Esophagus muscularis mucosa (tissue), 4 donors: ENCODE measurements around the gene PLEKHM3. TPM values are rescaled to one million over a fixed set of nuclear protein-coding genes. Genes with fewer than 3 reads are reported as not detected.
A peak's percentile ranks its signal among the peaks of the same experiment; 100 is the strongest.

Experiments
- DNase-seq: peaks from one replicate; pipeline ENCODE4 v3.0.0-alpha.2; 2017; ENCODE audit errors: extremely low spot score
- H3K27ac ChIP-seq, 4 donors: fragments of 200-600 bp; sonication (generic); replicated peaks in 1 of 4; 1 replicate in 3 of 4; 2 replicates in 1 of 4; pipeline ENCODE4 v1.5.1; 2016 to 2019; ENCODE audit warnings: mild to moderate bottlenecking in 1 of 4
- H3K27me3 ChIP-seq, 4 donors: fragments of 200-600 bp; sonication (generic); one replicate each; pipeline versions ENCODE4 v1.5.1 to v1.6.0; 2016 to 2019
- H3K36me3 ChIP-seq, 4 donors: fragments of 200-600 bp; sonication (generic); one replicate each; pipeline ENCODE4 v1.5.1; 2016 to 2019
- H3K4me1 ChIP-seq, 4 donors: fragments of 200-600 bp; sonication (generic); one replicate each; pipeline ENCODE4 v1.5.1; 2016 to 2019
- H3K4me3 ChIP-seq, 4 donors: fragments of 200-600 bp; sonication (generic); 1 replicate in 2 of 4; 2 replicates in 2 of 4; pipeline ENCODE4 v1.5.1; 2016 to 2019; ENCODE audit warnings: mild to moderate bottlenecking in 4 of 4, moderate library complexity in 1 of 4
- H3K9me3 ChIP-seq, 4 donors: fragments of 200-600 bp; sonication (generic); 1 replicate in 3 of 4; 2 replicates in 1 of 4; pipeline ENCODE4 v1.5.1; 2016 to 2019
- EP300 ChIP-seq: sonication (generic); formaldehyde crosslinking; IDR thresholded peaks from one replicate; pipeline ENCODE4 v1.6.1; 2017; ENCODE audit warnings: antibody characterized with exemption
- POLR2A ChIP-seq: fragments of 450-650 bp; IDR thresholded peaks from one replicate; pipeline ENCODE4 v1.6.1; 2017; ENCODE audit warnings: antibody characterized with exemption, moderate library complexity, mild to moderate bottlenecking, low read depth
- POLR2AphosphoS5 ChIP-seq, 2 donors: sonication (generic); formaldehyde crosslinking; IDR thresholded peaks; one replicate each; pipeline ENCODE4 v1.6.1; 2017; ENCODE audit warnings: antibody characterized with exemption in 2 of 2
- WGBS: methylation state at CpG from one replicate; pipeline ENCODE4 v1.1.5; 2018; 5-methylcytosine and 5-hydroxymethylcytosine counted together
- intact Hi-C: fragments of 100-400 bp; cut with DNase I; formaldehyde crosslinking; loops from one replicate; pipeline ENCODE4 v1.15.1; 2023
- total RNA-seq, 4 donors: library from RNA; depleted of rRNA; stranded (reverse); fragments of >200 nt; gene quantifications; one replicate each; pipeline versions ENCODE4 v1.1.0 to v1.2.1, GENCODE V29; 2016
- TF ChIP-seq, protein P1 (sequence below), 3 experiments: fragments of 200-600 bp in 2 of 3; fragments of 450-650 bp in 1 of 3; sonication (generic) in 2 of 3; IDR thresholded peaks; one replicate each; pipeline ENCODE4 v1.5.1; 2017 to 2019; ENCODE audit warnings: antibody characterized with exemption in 3 of 3, mild to moderate bottlenecking in 2 of 3, moderate library complexity in 1 of 3

The PLEKHM3 gene
- total RNA-seq, 4 donors from 2014 or later = 24.8 to 34.5 (median 31.1) TPM

DNA sequence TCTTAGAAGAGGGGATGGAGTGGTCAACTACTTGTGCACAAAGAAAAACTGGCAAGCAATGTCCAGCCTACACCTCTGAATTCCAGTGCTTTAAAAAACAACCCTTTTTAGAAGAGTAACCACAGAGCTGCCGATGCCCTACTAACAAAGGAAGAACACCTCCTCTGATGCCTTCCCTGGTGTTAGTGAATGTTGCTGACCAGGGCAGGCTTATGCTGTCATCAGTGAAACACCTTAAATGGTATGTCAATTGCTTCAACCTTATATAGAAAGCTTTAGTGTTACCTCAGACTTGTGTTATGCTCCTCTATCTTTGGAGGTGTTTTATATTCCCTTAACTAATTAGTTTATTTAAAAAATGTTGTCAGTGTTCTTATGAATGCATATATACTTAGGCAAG lies 175.9 kb downstream of the PLEKHM3 start:
- Histone ChIP-seq H3K27ac (peak overlapping the region; percentile 53 to 73 (median 70)), H3K36me3 (no peaks in the 10 kb centered on the region), H3K9me3 (no peaks in the 10 kb centered on the region), H3K27me3 (no peaks in the 10 kb centered on the region), H3K4me1 (peaks cover 12 to 43% (median 36%) of the 10 kb centered on the region in 4 donors), H3K4me3 (no peak overlapping the region)
- DNase-seq = no peak
- TF ChIP-seq, protein P1, sequence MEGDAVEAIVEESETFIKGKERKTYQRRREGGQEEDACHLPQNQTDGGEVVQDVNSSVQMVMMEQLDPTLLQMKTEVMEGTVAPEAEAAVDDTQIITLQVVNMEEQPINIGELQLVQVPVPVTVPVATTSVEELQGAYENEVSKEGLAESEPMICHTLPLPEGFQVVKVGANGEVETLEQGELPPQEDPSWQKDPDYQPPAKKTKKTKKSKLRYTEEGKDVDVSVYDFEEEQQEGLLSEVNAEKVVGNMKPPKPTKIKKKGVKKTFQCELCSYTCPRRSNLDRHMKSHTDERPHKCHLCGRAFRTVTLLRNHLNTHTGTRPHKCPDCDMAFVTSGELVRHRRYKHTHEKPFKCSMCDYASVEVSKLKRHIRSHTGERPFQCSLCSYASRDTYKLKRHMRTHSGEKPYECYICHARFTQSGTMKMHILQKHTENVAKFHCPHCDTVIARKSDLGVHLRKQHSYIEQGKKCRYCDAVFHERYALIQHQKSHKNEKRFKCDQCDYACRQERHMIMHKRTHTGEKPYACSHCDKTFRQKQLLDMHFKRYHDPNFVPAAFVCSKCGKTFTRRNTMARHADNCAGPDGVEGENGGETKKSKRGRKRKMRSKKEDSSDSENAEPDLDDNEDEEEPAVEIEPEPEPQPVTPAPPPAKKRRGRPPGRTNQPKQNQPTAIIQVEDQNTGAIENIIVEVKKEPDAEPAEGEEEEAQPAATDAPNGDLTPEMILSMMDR (IDR thresholded peaks at IDR 0.05) = no peak
- no peak for TF ChIP-seq POLR2A
- TF ChIP-seq POLR2AphosphoS5 (IDR thresholded peaks at IDR 0.05) = peak in 1 of 2 donors; percentile 61
- intact Hi-C loops = no loop called here
- whole genome bisulfite sequencing = 67% methylated on average over 1 of the region's 1 CpG

DNA sequence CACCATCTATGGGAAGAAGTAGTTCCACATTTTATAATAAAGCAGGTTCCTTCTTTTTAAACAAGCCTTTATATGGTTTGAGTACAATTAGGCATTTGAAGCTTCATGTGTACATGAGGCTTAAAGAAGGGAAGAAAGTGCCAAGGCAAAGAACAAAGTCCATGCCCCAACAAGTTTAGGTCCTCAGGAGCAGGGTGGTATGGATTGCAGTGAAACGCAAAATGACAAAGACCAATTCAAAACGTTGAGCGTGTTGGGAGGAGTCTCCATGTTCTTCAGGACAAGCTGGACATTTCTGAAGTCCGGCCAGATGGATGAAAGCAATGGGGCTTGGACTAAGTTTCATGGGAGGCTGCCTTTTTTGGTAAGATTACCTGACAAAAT lies 176.8 kb downstream of the PLEKHM3 start:
- Histone ChIP-seq H3K9me3 (no peaks in the 10 kb centered on the region), H3K4me1 (peaks cover 12 to 43% (median 36%) of the 10 kb centered on the region in 4 donors), H3K36me3 (no peaks in the 10 kb centered on the region), H3K27me3 (no peaks in the 10 kb centered on the region), H3K27ac (peak overlapping the region; percentile 53 to 73 (median 70)), H3K4me3 (no peak overlapping the region)
- DNase-seq = no peak
- intact Hi-C loops = no loop called here
- TF ChIP-seq EP300 (no peak), POLR2A (no peak), POLR2AphosphoS5 (IDR thresholded peaks at IDR 0.05) (no peak)
- TF ChIP-seq, protein P1 (IDR thresholded peaks at IDR 0.05) = no peak
- 82% methylated on average over 4 of the region's 4 CpGs for WGBS

DNA sequence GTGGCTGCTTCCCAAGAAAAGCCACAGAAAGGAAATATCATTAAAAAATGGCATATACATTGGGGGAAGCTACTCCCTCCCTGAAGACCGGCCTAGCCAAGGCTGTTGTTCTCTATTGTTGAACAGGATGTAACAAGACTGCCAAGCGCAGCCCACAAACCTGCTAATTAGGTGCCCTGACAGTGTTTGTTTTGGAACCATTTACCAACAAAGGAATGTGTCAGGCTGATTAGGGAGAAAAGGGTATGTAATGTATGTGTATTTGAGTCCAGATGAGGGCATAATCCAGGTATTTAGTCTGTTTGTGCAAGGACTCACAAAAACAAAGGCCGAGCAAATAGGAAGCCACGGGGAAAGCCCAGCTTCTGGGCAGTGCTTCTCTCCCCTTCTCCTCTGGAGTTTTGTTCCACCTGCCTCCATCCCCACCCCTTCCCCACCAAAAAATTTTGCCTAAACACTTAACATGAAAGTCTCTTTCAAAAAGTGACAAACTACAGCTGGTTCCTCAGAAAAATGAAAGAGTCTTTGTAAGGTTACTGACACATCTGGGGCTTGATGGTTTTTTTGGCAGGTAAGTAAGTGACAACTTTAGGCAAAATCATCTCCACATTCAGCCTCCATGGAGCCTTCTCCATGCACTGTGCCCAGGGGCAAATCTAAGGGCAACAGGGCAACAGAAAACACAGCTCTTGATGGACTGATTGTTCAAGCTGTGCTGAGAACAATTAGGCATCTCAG lies 177.4 kb downstream of the PLEKHM3 start:
- Histone ChIP-seq H3K9me3 (no peaks in the 10 kb centered on the region), H3K4me3 (no peak overlapping the region), H3K36me3 (no peaks in the 10 kb centered on the region), H3K27me3 (no peaks in the 10 kb centered on the region), H3K27ac (peak overlapping the region; percentile 53 to 73 (median 70)), H3K4me1 (peaks cover 12 to 43% (median 36%) of the 10 kb centered on the region in 4 donors)
- TF ChIP-seq POLR2AphosphoS5 (IDR thresholded peaks at IDR 0.05) = peak; percentile 27 to 39
- TF ChIP-seq EP300 = no peak
- WGBS = 43% methylated on average over 4 of the region's 4 CpGs
- no peak for DNase-seq
- intact Hi-C loops = no loop called here

DNA sequence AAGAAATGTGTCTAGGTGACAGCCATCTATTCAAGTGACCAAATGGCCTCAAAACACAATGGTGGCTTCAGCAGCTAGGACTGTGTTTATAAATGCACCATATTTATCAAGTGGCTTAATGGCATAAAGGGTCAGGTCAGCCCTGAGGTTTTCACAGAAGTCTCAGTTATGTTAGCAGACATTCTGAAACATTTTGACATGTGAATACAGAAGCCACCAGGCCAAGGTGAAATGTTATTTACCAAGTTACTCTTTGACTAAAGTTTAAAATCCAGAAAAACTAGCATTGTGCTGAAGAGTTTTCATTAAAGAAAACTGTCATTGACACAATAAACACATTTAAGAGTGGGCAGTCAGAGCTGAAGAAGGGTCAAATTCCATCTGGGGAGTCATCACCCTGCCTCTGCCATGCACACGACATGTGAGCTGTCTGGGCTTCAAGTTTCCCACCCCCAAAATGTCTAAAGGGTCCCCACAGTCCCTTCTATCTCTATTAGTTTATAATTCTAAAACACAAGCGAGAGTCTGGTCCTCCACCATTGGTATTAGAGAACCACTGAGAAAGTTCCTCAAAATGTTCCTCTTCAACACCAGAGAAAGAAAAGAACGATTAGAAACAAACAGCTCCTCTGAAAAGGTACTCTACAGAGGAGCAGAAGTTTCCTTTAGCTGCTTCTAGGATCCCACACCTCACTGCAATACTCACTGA lies 178.1 kb downstream of the PLEKHM3 start:
- Histone ChIP-seq H3K9me3 (no peaks in the 10 kb centered on the region), H3K27ac (peak overlapping the region; percentile 53 to 73 (median 70)), H3K4me1 (peaks cover 12 to 43% (median 36%) of the 10 kb centered on the region in 4 donors), H3K4me3 (no peak overlapping the region), H3K27me3 (no peaks in the 10 kb centered on the region), H3K36me3 (no peaks in the 10 kb centered on the region)
- WGBS = 62% methylated on average over 3 of the region's 3 CpGs
- TF ChIP-seq, protein P1 (IDR thresholded peaks at IDR 0.05) = no peak
- TF ChIP-seq EP300 = no peak
- no peak for TF ChIP-seq POLR2AphosphoS5 (IDR thresholded peaks at IDR 0.05)
- TF ChIP-seq POLR2A = no peak
- no peak for DNase-seq
- intact Hi-C loops = no loop called here

DNA sequence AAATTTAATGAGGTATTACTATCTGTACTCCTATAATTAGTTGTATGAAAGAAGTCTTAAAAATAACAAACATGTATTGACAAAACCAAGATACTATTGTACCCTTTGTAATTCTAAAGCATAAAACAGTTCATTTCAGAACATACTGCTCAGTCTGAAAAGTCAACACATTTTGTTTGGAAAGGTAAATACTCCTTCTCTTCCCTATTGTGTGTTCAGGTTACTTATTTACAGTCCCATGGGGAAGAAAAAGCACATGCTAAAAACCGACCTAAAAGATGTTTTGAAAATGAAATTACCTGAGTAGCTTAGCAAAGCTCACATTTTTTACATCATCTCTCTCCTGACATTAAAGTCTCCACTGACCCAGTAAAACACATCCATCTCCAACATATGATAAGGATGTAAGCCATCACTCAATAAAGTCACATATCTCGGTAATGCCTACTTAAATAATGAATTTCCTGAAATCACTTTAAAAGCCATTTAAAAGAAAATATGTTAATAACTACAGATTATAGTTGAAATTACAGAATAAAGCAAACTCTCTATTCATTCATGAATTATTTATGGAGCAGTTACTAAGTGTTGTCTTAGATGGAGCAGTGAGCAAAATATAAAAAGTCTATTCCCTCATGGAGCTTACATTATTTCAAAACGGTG lies 180.0 kb downstream of the PLEKHM3 start:
- TF ChIP-seq POLR2A (no peak), POLR2AphosphoS5 (IDR thresholded peaks at IDR 0.05) (no peak), EP300 (no peak)
- TF ChIP-seq, protein P1 (IDR thresholded peaks at IDR 0.05) = no peak
- Histone ChIP-seq H3K9me3 (no peaks in the 10 kb centered on the region), H3K27me3 (no peaks in the 10 kb centered on the region), H3K27ac (no peak overlapping the region), H3K36me3 (no peaks in the 10 kb centered on the region), H3K4me3 (no peak overlapping the region), H3K4me1 (peaks cover 12 to 34% (median 31%) of the 10 kb centered on the region in 4 donors)
- 84% methylated on average over 3 of the region's 3 CpGs for WGBS
- no peak for DNase-seq
- intact Hi-C loops = no loop called here
